ENCODE measurements around the gene SLC22A31. TPM values are rescaled to one million over a fixed set of nuclear protein-coding genes. Genes with fewer than 3 reads are reported as not detected.

SLC22A31 gene
- total and polyA plus RNA-seq, 2 experiments from 2014 or later: not detected

- TF ChIP-seq EZH2 (IDR thresholded peaks at IDR 0.05; ENCODE audit: insufficient read depth, poor library complexity, severe bottlenecking): no peak
- no peak for TF ChIP-seq EZH2phosphoT487 (IDR thresholded peaks at IDR 0.05; ENCODE audit: insufficient read depth, low read depth)
- H3K9me2 ChIP-seq (ENCODE audit: insufficient read depth): no peaks in the 10 kb centered on the region
These were observed 23.6 kb downstream of the SLC22A31 start for GRCh38 chr16:89176717-89177116.

DNA sequence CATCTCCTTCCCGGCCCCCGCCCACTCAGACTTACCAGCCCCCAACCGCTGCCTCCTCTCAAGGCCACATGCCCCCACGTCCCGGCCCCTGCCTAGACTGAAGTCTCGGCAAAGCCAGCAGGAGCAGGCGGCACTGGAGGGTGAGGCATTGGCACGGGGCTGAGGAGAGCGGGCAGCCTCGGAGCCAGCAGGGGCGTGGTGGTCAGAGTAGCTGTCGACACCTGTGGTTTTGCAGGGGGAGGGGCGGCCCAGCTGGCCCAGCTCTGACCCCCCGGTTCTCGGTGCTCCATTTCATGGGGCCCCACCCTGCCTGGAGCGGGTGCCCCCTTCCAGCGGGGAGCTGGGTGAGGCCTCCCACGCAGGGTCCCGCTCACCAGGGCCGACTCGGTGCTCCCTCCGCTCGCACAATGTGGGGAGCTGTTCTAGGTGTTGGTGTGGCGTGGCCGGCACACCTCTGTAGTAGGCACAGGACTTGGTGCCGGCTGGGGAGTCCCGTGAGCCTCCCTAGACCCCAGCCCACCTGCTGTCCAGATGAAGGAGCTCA, 24.1 kb downstream of the SLC22A31 start:
- H4K20me1 ChIP-seq (ENCODE audit: insufficient read depth): no peaks in the 10 kb centered on the region
- H3K27ac ChIP-seq: no peak overlapping the region
- H3K4me2 ChIP-seq (ENCODE audit: unreplicated experiment): no peak overlapping the region
- no peaks in the 10 kb centered on the region for H3K4me1 ChIP-seq (ENCODE audit: insufficient read depth)
- H3K4me3 ChIP-seq: no peak overlapping the region
- no peak overlapping the region for H3K9ac ChIP-seq
- WGBS, 2 experiments (ENCODE audit: low coverage in 1 of 2, low lambda C conversion rate in 2 of 2, missing lambda C conversion rate in 2 of 2): 73 to 78% methylated on average over 23 to 27 of the region's 27 CpGs
- H3K36me3 ChIP-seq (ENCODE audit: low read depth): no peaks in the 10 kb centered on the region
- no peak for DNase-seq
- H2AFZ ChIP-seq: no peak overlapping the region
- no peaks in the 10 kb centered on the region for H3K9me3 ChIP-seq (ENCODE audit: low read depth)
- H3K79me2 ChIP-seq (ENCODE audit: insufficient read depth): no peaks in the 10 kb centered on the region
- H3F3A ChIP-seq (ENCODE audit: insufficient read depth): no peaks in the 10 kb centered on the region
- no peak for TF ChIP-seq EZH2phosphoT487 (IDR thresholded peaks at IDR 0.05; ENCODE audit: insufficient read depth, low read depth)
- TF ChIP-seq EZH2 (IDR thresholded peaks at IDR 0.05; ENCODE audit: insufficient read depth, poor library complexity, severe bottlenecking): no peak
- in situ Hi-C loops (cut with MboI): no loop called here
- H3K9me2 ChIP-seq (ENCODE audit: insufficient read depth): no peaks in the 10 kb centered on the region
- no peaks in the 10 kb centered on the region for H3K27me3 ChIP-seq (replicated peaks; ENCODE audit: insufficient read depth)

More at GRCh38 chr16:89176717-89177116, 23.6 kb downstream of the SLC22A31 start:
- no peaks in the 10 kb centered on the region for H3K27me3 ChIP-seq (replicated peaks; ENCODE audit: insufficient read depth)
- no peaks in the 10 kb centered on the region for H3K4me1 ChIP-seq (ENCODE audit: insufficient read depth)
- no peak overlapping the region for H3K4me3 ChIP-seq
- in situ Hi-C loops (cut with MboI): no loop called here
- H3K9me3 ChIP-seq (ENCODE audit: low read depth): no peaks in the 10 kb centered on the region
- no peak overlapping the region for H2AFZ ChIP-seq
- no peaks in the 10 kb centered on the region for H3K36me3 ChIP-seq (ENCODE audit: low read depth)
- H3K27ac ChIP-seq: no peak overlapping the region
- H4K20me1 ChIP-seq (ENCODE audit: insufficient read depth): no peaks in the 10 kb centered on the region
- no peak overlapping the region for H3K9ac ChIP-seq
- H3F3A ChIP-seq (ENCODE audit: insufficient read depth): no peaks in the 10 kb centered on the region
- WGBS, 2 experiments (ENCODE audit: low coverage in 1 of 2, low lambda C conversion rate in 2 of 2, missing lambda C conversion rate in 2 of 2): 67 to 71% methylated on average over 8 to 9 of the region's 9 CpGs
- H3K4me2 ChIP-seq (ENCODE audit: unreplicated experiment): no peak overlapping the region
- no peaks in the 10 kb centered on the region for H3K79me2 ChIP-seq (ENCODE audit: insufficient read depth)
- no peak for DNase-seq

DNA sequence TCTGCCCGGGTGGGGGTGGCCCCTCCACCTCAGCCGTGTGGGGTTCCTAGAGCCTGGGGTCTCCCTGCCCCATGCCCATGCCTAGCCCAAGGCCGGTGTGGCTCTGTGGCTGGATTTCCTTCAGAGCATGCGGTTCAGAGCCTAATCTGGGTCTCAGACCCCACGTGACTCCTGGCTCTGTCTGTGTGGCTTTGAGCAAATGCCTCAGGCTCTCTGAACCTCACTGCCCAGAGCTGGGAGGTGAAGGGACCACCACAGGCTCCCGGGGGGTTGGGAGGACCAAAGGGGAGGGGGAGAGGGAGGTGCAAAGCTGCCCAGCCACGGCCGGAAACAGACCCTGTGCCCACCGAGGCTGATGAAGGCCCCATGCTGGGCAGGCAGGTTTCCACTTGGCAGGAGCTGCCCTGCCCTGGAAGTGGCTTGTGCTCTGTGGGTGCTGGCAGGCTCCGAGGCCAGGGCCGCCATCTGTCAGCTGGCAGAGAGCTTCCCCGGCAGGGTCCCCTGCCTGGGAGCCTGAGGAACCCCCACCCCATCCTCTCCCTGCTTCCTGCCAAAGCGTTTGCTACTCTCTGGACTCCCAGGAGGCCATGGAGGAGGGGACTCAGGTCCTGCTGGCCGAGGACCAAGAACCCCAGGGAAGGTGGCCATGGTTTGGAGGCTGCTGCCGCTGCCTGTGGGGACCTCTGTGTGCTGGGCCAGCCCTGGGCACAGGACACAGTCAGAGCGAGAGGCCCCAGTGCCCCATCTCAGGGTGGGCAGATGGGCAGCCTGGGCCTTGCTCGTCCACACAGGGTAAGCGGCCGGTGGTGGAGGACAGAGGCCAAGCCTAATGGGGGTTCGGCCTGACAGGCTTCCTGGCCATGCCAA, 24.8 kb downstream of the SLC22A31 start:
- no peak overlapping the region for H3K9ac ChIP-seq
- no peak overlapping the region for H3K4me3 ChIP-seq
- H3K4me1 ChIP-seq (ENCODE audit: insufficient read depth): no peaks in the 10 kb centered on the region
- no peak overlapping the region for H2AFZ ChIP-seq
- WGBS, 2 experiments (ENCODE audit: low coverage in 1 of 2, low lambda C conversion rate in 2 of 2, missing lambda C conversion rate in 2 of 2): 39 to 43% methylated on average over 17 to 19 of the region's 20 CpGs
- no peaks in the 10 kb centered on the region for H3K36me3 ChIP-seq (ENCODE audit: low read depth)
- no peak for DNase-seq
- no peaks in the 10 kb centered on the region for H3K9me3 ChIP-seq (ENCODE audit: low read depth)
- no peaks in the 10 kb centered on the region for H4K20me1 ChIP-seq (ENCODE audit: insufficient read depth)
- no peak for TF ChIP-seq EZH2phosphoT487 (IDR thresholded peaks at IDR 0.05; ENCODE audit: insufficient read depth, low read depth)
- no peak for TF ChIP-seq EZH2 (IDR thresholded peaks at IDR 0.05; ENCODE audit: insufficient read depth, poor library complexity, severe bottlenecking)
- no peaks in the 10 kb centered on the region for H3F3A ChIP-seq (ENCODE audit: insufficient read depth)
- H3K27me3 ChIP-seq (replicated peaks; ENCODE audit: insufficient read depth): no peaks in the 10 kb centered on the region; the same call in 1 of the 2 replicates
- no peak overlapping the region for H3K4me2 ChIP-seq (ENCODE audit: unreplicated experiment)
- no peak overlapping the region for H3K27ac ChIP-seq
- no peaks in the 10 kb centered on the region for H3K79me2 ChIP-seq (ENCODE audit: insufficient read depth)
- in situ Hi-C loops (cut with MboI): no loop called here
- no peaks in the 10 kb centered on the region for H3K9me2 ChIP-seq (ENCODE audit: insufficient read depth)

GRCh38 chr16:89174877-89175276, 25.5 kb downstream of the SLC22A31 start:
- Histone ChIP-seq H3K9ac (no peak overlapping the region), H3K4me1 (ENCODE audit: insufficient read depth) (no peaks in the 10 kb centered on the region), H3F3A (ENCODE audit: insufficient read depth) (no peaks in the 10 kb centered on the region), H4K20me1 (ENCODE audit: insufficient read depth) (no peaks in the 10 kb centered on the region), H3K4me3 (no peak overlapping the region), H3K9me2 (ENCODE audit: insufficient read depth) (no peaks in the 10 kb centered on the region), H3K27ac (no peak overlapping the region), H3K79me2 (ENCODE audit: insufficient read depth) (no peaks in the 10 kb centered on the region), H3K9me3 (ENCODE audit: low read depth) (no peaks in the 10 kb centered on the region), H3K27me3 (replicated peaks; ENCODE audit: insufficient read depth) (no peaks in the 10 kb centered on the region; the same call in 1 of the 2 replicates), H3K36me3 (ENCODE audit: low read depth) (no peaks in the 10 kb centered on the region), H2AFZ (no peak overlapping the region), H3K4me2 (ENCODE audit: unreplicated experiment) (no peak overlapping the region)
- WGBS, 2 experiments (ENCODE audit: low coverage in 1 of 2, low lambda C conversion rate in 2 of 2, missing lambda C conversion rate in 2 of 2): 67 to 68% methylated on average over 10 to 14 of the region's 14 CpGs
- no peak for TF ChIP-seq EZH2phosphoT487 (IDR thresholded peaks at IDR 0.05; ENCODE audit: insufficient read depth, low read depth)
- no peak for TF ChIP-seq EZH2 (IDR thresholded peaks at IDR 0.05; ENCODE audit: insufficient read depth, poor library complexity, severe bottlenecking)
- in situ Hi-C loops (cut with MboI): no loop called here
- no peak for DNase-seq

All from GM23248 (cell line).